Measurements from ENCODE around the gene NDFIP1. TPM values are rescaled to one million over a fixed set of nuclear protein-coding genes. Genes with fewer than 3 reads are reported as not detected.
"Not testable (repeated sequence)": the region's sequence is repeated elsewhere in the genome, so short reads cannot be mapped to it uniquely, and the experiment has no call there.

The NDFIP1 gene
- total RNA-seq, 1 donor from 2014 or later: 56.1 TPM

DNA sequence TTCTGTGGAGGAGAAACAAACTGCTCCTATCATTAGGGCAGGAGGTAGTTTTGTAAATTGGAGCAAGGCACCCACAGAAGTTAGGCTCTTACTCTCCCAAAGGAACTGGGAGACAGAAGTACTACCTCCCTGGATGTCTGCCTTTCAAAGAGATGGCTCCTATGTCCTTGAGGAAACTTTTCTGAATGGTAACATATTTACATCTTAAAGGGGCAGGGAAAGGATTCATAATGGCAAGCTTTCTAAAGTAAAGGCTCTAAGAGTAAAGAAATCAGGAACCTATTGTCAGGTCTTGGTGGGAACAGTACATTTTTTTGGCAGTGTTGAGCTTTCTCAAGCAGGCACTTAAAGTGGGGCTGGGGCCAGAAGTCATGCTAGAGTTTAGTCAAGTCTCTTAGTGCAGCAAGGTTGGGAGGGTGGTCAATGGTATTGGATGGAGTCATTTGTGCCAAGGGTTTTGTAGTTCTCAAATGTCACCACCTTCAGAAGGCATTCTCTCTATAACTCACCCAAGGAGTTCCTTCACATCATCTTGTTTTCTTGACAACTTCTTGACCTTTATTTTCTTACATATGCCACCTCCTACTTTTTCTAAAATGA is 26.3 kb upstream of the NDFIP1 start:
- H3K4me1 Mint-ChIP-seq (ENCODE audit: low read depth, unreplicated experiment): no peaks in the 10 kb centered on the region

GRCh38 chr5:142086229-142086628 is 22.4 kb upstream of the NDFIP1 start:
- peaks cover 3% of the 10 kb centered on the region for H3K9me3 Mint-ChIP-seq (ENCODE audit: unreplicated experiment)
- H3K4me1 Mint-ChIP-seq (ENCODE audit: low read depth, unreplicated experiment): peaks cover 10% of the 10 kb centered on the region
- no peak for DNase-seq
- no peak for TF ChIP-seq CTCF (IDR thresholded peaks at IDR 0.05; ENCODE audit: partially characterized antibody, unreplicated experiment)
- no peak overlapping the region for H3K27ac Mint-ChIP-seq (ENCODE audit: unreplicated experiment)
- H3K36me3 Mint-ChIP-seq (ENCODE audit: unreplicated experiment): no peaks in the 10 kb centered on the region
- no peaks in the 10 kb centered on the region for H3K27me3 Mint-ChIP-seq (ENCODE audit: unreplicated experiment)
- H3K4me3 Mint-ChIP-seq (ENCODE audit: unreplicated experiment): no peak overlapping the region

More for the DNA sequence above, 26.3 kb upstream of the NDFIP1 start:
- DNase-seq: no peak
- Mint-ChIP-seq H3K4me3 (ENCODE audit: unreplicated experiment) (no peak overlapping the region), H3K36me3 (ENCODE audit: unreplicated experiment) (no peaks in the 10 kb centered on the region), H3K27ac (ENCODE audit: unreplicated experiment) (no peak overlapping the region), H3K27me3 (ENCODE audit: unreplicated experiment) (peaks cover 4% of the 10 kb centered on the region), H3K9me3 (ENCODE audit: unreplicated experiment) (no peaks in the 10 kb centered on the region)
- no peak for TF ChIP-seq CTCF (IDR thresholded peaks at IDR 0.05; ENCODE audit: partially characterized antibody, unreplicated experiment)

DNA sequence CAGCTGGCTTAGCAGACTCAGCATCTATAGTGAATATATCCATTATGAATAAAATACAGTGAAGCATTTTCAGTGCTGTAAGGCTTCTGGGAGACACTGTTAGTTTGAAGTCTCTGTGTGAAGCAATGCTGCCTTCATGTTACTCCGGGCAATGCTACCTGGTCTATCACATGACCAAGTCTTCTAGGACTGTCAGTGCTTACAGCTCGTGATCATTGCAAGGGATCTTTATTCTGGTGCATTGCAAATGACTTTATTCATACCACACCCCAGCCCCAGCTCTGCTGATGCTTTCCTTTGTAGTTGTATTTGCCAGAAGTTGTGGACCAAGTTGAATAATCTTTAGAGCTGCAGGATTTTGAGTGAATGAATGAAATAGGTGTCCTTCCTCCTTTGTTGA is 21.9 kb upstream of the NDFIP1 start:
- TF ChIP-seq CTCF (IDR thresholded peaks at IDR 0.05; ENCODE audit: partially characterized antibody, unreplicated experiment): no peak
- H3K4me1 Mint-ChIP-seq (ENCODE audit: low read depth, unreplicated experiment): peaks cover 10% of the 10 kb centered on the region
- DNase-seq: no peak
- no peak overlapping the region for H3K4me3 Mint-ChIP-seq (ENCODE audit: unreplicated experiment)
- peaks cover 3% of the 10 kb centered on the region for H3K9me3 Mint-ChIP-seq (ENCODE audit: unreplicated experiment)
- H3K27me3 Mint-ChIP-seq (ENCODE audit: unreplicated experiment): no peaks in the 10 kb centered on the region
- H3K27ac Mint-ChIP-seq (ENCODE audit: unreplicated experiment): no peak overlapping the region
- no peaks in the 10 kb centered on the region for H3K36me3 Mint-ChIP-seq (ENCODE audit: unreplicated experiment)

- no peaks in the 10 kb centered on the region for H3K27me3 Mint-ChIP-seq (ENCODE audit: unreplicated experiment)
- no peak overlapping the region for H3K27ac Mint-ChIP-seq (ENCODE audit: unreplicated experiment)
- H3K9me3 Mint-ChIP-seq (ENCODE audit: unreplicated experiment): peaks cover 3% of the 10 kb centered on the region
- no peaks in the 10 kb centered on the region for H3K36me3 Mint-ChIP-seq (ENCODE audit: unreplicated experiment)
- TF ChIP-seq CTCF (IDR thresholded peaks at IDR 0.05; ENCODE audit: partially characterized antibody, unreplicated experiment): no peak
- no peak for DNase-seq
- H3K4me1 Mint-ChIP-seq (ENCODE audit: low read depth, unreplicated experiment): peaks cover 10% of the 10 kb centered on the region
- no peak overlapping the region for H3K4me3 Mint-ChIP-seq (ENCODE audit: unreplicated experiment)
Measured at GRCh38 chr5:142087920-142088679, 20.5 kb upstream of the NDFIP1 start.

- H3K9me3 Mint-ChIP-seq (ENCODE audit: unreplicated experiment); H3K4me3 Mint-ChIP-seq (ENCODE audit: unreplicated experiment); H3K36me3 Mint-ChIP-seq (ENCODE audit: unreplicated experiment); H3K27ac Mint-ChIP-seq (ENCODE audit: unreplicated experiment); H3K27me3 Mint-ChIP-seq (ENCODE audit: unreplicated experiment); DNase-seq; H3K4me1 Mint-ChIP-seq (ENCODE audit: low read depth, unreplicated experiment): not testable (repeated sequence)
Measured at GRCh38 chr5:142088855-142089479, 19.6 kb upstream of the NDFIP1 start.

All from glutamatergic neuron (in vitro differentiated cells).